HCT116 (cell line): ENCODE data around the gene RBM4B. TPM values are rescaled to one million over a fixed set of nuclear protein-coding genes. Genes with fewer than 3 reads are reported as not detected.

Source experiments
- ATAC-seq: fragments of 200-7000 bp; cut with Tn5 transposase; 2 replicates; pipeline ENCODE4 v1.9.1; 2020; ENCODE audit warnings: mild to moderate bottlenecking, moderate library complexity
- Bru-seq: library from RNA; stranded (reverse); fragments of 400-500 nt; gene quantifications from one replicate; lab custom pipeline; 2021; lab: Mats Ljungman, UMichigan
- BruChase-seq, 2 experiments: library from RNA; stranded (reverse); fragments of 400-500 nt; gene quantifications; one replicate each; lab custom pipeline; 2021; lab: Mats Ljungman, UMichigan
- BruUV-seq: library from RNA; stranded (reverse); fragments of 400-500 nt; replicated peaks from 2 replicates; lab custom pipeline; 2021; lab: Mats Ljungman, UMichigan
- CTCF ChIA-PET: fragments of 300-600 bp; sonication (Branson Sonifier 250); formaldehyde crosslinking; loops from one replicate; lab custom pipeline; 2021; ENCODE audit warnings: antibody characterized with exemption; lab: Charles Lee
- POLR2A ChIA-PET: fragments of 300-600, 350-600 bp; sonication (Branson Sonifier 250); formaldehyde crosslinking; loops from one replicate; lab custom pipeline; 2021; ENCODE audit warnings: antibody characterized with exemption; lab: Charles Lee
- RAD21 ChIA-PET, 2 experiments: fragments of 300-600 bp; sonication (Branson Sonifier 250); formaldehyde crosslinking; loops; one replicate each; lab custom pipeline; 2023; ENCODE audit warnings: low total read pairs in 2 of 2; ENCODE audit not compliant: uncharacterized antibody in 2 of 2, unreplicated experiment in 2 of 2, low non-redundant PET in 1 of 2; lab: Charles Lee
- DNase-seq: peaks from one replicate; pipeline ENCODE4 v3.0.0-alpha.2; 2010; ENCODE audit warnings: low read depth, low spot score
- H2AFZ ChIP-seq: fragments of 200-600 bp; shearing (Covaris generic), sonication (generic); 2 replicates; pipeline ENCODE4 v1.6.1; 2017; ENCODE audit warnings: low read depth, mixed run types, mixed read lengths, antibody characterized with exemption, low read length; ENCODE audit not compliant: poor library complexity, severe bottlenecking
- H3K27ac ChIP-seq: 2 replicates; pipeline ENCODE4 v1.5.1; 2012; ENCODE audit warnings: low read depth, low read length
- H3K27me3 ChIP-seq: fragments of 200-600 bp; sonication (generic); 2 replicates; pipeline ENCODE4 v1.6.1; 2016; ENCODE audit warnings: mixed run types, low read length, mixed read lengths; ENCODE audit not compliant: insufficient read depth
- H3K36me3 ChIP-seq, 2 experiments: fragments of 200-500 bp in 1 of 2; fragments of 200-600 bp in 1 of 2; sonication (Bioruptor generic) in 1 of 2; sonication (generic) in 1 of 2; 2 replicates each; pipeline versions ENCODE4 v1.5.1 to v1.6.1; 2014 to 2016; ENCODE audit warnings: low read length in 2 of 2, inconsistent platforms in 1 of 2, mixed read lengths in 1 of 2, mixed run types in 1 of 2; ENCODE audit not compliant: insufficient read depth in 2 of 2, control insufficient read depth in 1 of 2
- H3K4me1 ChIP-seq, 2 experiments: fragments of 200-600 bp in 1 of 2; sonication (generic) in 1 of 2; 2 replicates each; pipeline versions ENCODE4 v1.5.1 to v1.6.1; 2012 to 2017; ENCODE audit warnings: low read length in 2 of 2, inconsistent platforms in 1 of 2, mild to moderate bottlenecking in 1 of 2, mixed read lengths in 1 of 2, mixed run types in 1 of 2, moderate library complexity in 1 of 2; ENCODE audit not compliant: insufficient read depth in 2 of 2, control insufficient read depth in 1 of 2
- H3K4me2 ChIP-seq: fragments of 200-600 bp; sonication (generic); 2 replicates; pipeline ENCODE4 v1.6.1; 2017; ENCODE audit warnings: mixed run types, low read length, mixed read lengths
- H3K4me3 ChIP-seq, 2 experiments: fragments of 200-600 bp in 1 of 2; sonication (generic) in 1 of 2; replicated peaks in 1 of 2; 2 replicates each; pipeline ENCODE4 v1.5.1; 2011 to 2016; ENCODE audit warnings: low read length in 2 of 2, control low read depth in 1 of 2, low read depth in 1 of 2, mild to moderate bottlenecking in 1 of 2, mixed read lengths in 1 of 2, mixed run types in 1 of 2
- H3K79me2 ChIP-seq: fragments of 200-600 bp; sonication (generic); 2 replicates; pipeline ENCODE4 v1.6.1; 2017; ENCODE audit warnings: mild to moderate bottlenecking, mixed run types, low read length, moderate library complexity, mixed read lengths; ENCODE audit not compliant: insufficient read depth
- H3K9ac ChIP-seq: fragments of 200-600 bp; sonication (generic); 2 replicates; pipeline ENCODE4 v1.6.1; 2016; ENCODE audit warnings: low read length, mixed read lengths
- H3K9me2 ChIP-seq: fragments of 200-600 bp; sonication (generic), shearing (Covaris generic); 2 replicates; pipeline ENCODE4 v1.6.1; 2017; ENCODE audit warnings: mixed run types, mild to moderate bottlenecking, moderate library complexity; ENCODE audit not compliant: insufficient read depth
- H3K9me3 ChIP-seq, 2 experiments: fragments of 200-500 bp in 1 of 2; fragments of 200-600 bp in 1 of 2; sonication (Bioruptor generic) in 1 of 2; sonication (generic) in 1 of 2; 2 replicates each; pipeline ENCODE4 v1.6.1; 2014 to 2017; ENCODE audit warnings: low read length in 2 of 2, mixed read lengths in 2 of 2, inconsistent platforms in 1 of 2, low read depth in 1 of 2, mild to moderate bottlenecking in 1 of 2, mixed run types in 1 of 2, moderate library complexity in 1 of 2; ENCODE audit not compliant: control insufficient read depth in 1 of 2, insufficient read depth in 1 of 2
- H4K20me1 ChIP-seq: fragments of 200-600 bp; sonication (generic), shearing (Covaris generic); 2 replicates; pipeline ENCODE4 v1.6.1; 2017; ENCODE audit warnings: mixed run types, mild to moderate bottlenecking, moderate library complexity; ENCODE audit not compliant: insufficient read depth
- ATF3 ChIP-seq: IDR thresholded peaks from 2 replicates; pipeline ENCODE4 v1.6.1; 2012
- CBX3 ChIP-seq: IDR thresholded peaks from 2 replicates; pipeline ENCODE4 v1.6.1; 2012; ENCODE audit warnings: low read depth
- CEBPB ChIP-seq: IDR thresholded peaks from 2 replicates; pipeline ENCODE4 v1.6.1; 2012; ENCODE audit warnings: low read depth
- CTCF ChIP-seq, 3 experiments: fragments of 200-600 bp in 1 of 3; sonication (generic) in 1 of 3; IDR thresholded peaks in 2 of 3; conservative IDR thresholded peaks in 1 of 3; 2 replicates each; pipeline ENCODE4 v1.5.1; 2012 to 2017; ENCODE audit warnings: low read depth in 2 of 3, low read length in 2 of 3, antibody characterized with exemption in 1 of 3, borderline replicate concordance in 1 of 3, control low read depth in 1 of 3, mild to moderate bottlenecking in 1 of 3, mixed read lengths in 1 of 3, mixed run types in 1 of 3, moderate library complexity in 1 of 3; ENCODE audit not compliant: insufficient read depth in 1 of 3
- EGR1 ChIP-seq: IDR thresholded peaks from 2 replicates; pipeline ENCODE4 v1.6.1; 2012; ENCODE audit warnings: low read depth
- ELF1 ChIP-seq: IDR thresholded peaks from 2 replicates; pipeline ENCODE4 v1.6.1; 2012; ENCODE audit warnings: low read depth, borderline replicate concordance
- EZH2 ChIP-seq: fragments of 200-600 bp; sonication (generic); IDR thresholded peaks from 2 replicates; pipeline ENCODE4 v1.6.1; 2017; ENCODE audit warnings: antibody characterized with exemption, mixed run types
- EZH2phosphoT487 ChIP-seq: fragments of 200-600 bp; IDR thresholded peaks from 2 replicates; pipeline ENCODE4 v1.6.1; 2018; ENCODE audit warnings: antibody characterized with exemption, borderline replicate concordance
- FOSL1 ChIP-seq: IDR thresholded peaks from 2 replicates; pipeline ENCODE4 v1.6.1; 2012; ENCODE audit warnings: low read depth
- MAX ChIP-seq: IDR thresholded peaks from 2 replicates; pipeline ENCODE4 v1.6.1; 2012
- POLR2A ChIP-seq: IDR thresholded peaks from 2 replicates; pipeline ENCODE4 v1.7.0; 2011; ENCODE audit warnings: borderline replicate concordance; ENCODE audit not compliant: insufficient read depth, insufficient read length; ENCODE audit errors: extremely low read depth
- POLR2AphosphoS5 ChIP-seq: IDR thresholded peaks from 2 replicates; pipeline ENCODE4 v1.6.1; 2011; ENCODE audit warnings: mild to moderate bottlenecking, low read depth, low read length, moderate library complexity
- RAD21 ChIP-seq: IDR thresholded peaks from 2 replicates; pipeline ENCODE4 v1.6.1; 2012; ENCODE audit warnings: low read depth, mild to moderate bottlenecking
- REST ChIP-seq: IDR thresholded peaks from 2 replicates; pipeline ENCODE4 v1.6.1; 2012; ENCODE audit warnings: low read depth
- SIN3A ChIP-seq: IDR thresholded peaks from 2 replicates; pipeline ENCODE4 v1.6.1; 2012; ENCODE audit warnings: low read depth
- TCF7L2 ChIP-seq: IDR thresholded peaks from 2 replicates; pipeline ENCODE4 v1.7.0; 2011; ENCODE audit warnings: borderline replicate concordance, inconsistent platforms; ENCODE audit not compliant: insufficient read depth, insufficient read length; ENCODE audit errors: extremely low read depth
- YY1 ChIP-seq: IDR thresholded peaks from 2 replicates; pipeline ENCODE4 v1.6.1; 2011; ENCODE audit warnings: low read length, low read depth, moderate library complexity, mild to moderate bottlenecking; ENCODE audit not compliant: insufficient replicate concordance; ENCODE audit errors: extremely low read depth
- ZNF274 ChIP-seq: fragments of 200-500 bp; sonication (Bioruptor generic); IDR thresholded peaks from 2 replicates; pipeline ENCODE4 v1.6.1; 2014; ENCODE audit warnings: mild to moderate bottlenecking, low read depth, low read length, inconsistent platforms
- intact Hi-C: fragments of 100-400 bp; cut with micrococcal nuclease; formaldehyde crosslinking; loops from 2 replicates; pipeline ENCODE4 v1.10.0; 2022
- long read RNA-seq: library from polyadenylated mRNA; unstranded; transcript quantifications from one replicate; pipeline ENCODE4 v2.0.0, GENCODE V29; 2021; ENCODE audit not compliant: unreplicated experiment
- polyA plus RNA-seq: library from polyadenylated mRNA; unstranded; fragments of >200 nt; gene quantifications from 2 replicates; pipeline ENCODE4 v1.2.1, GENCODE V29; 2012; ENCODE audit warnings: missing spikeins
- total RNA-seq: library from RNA; stranded (reverse); gene quantifications from one replicate; pipeline ENCODE4 v1.2.1, GENCODE V29; 2021; ENCODE audit not compliant: unreplicated experiment

The RBM4B gene
- total RNA-seq = 18.1 TPM
- polyA plus RNA-seq = 15.2 and 19.7 TPM in 2 replicates
- percentile 77 among the genes with signal in this experiment for Bru-seq, nascent RNA
- BruChase-seq, experiment 1, labeled RNA remaining after a 6-hour chase = percentile 67 among the genes with signal in this experiment
- percentile 78 among the genes with signal in this experiment for BruChase-seq, experiment 2, labeled RNA remaining after a 2-hour chase
- long read RNA-seq, transcript RBM4B-206 (2 exons, 1,646 nt) = minor isoform, 6 of 44 reads
- long read RNA-seq, transcript RBM4B-201 (4 exons, 1,840 nt) = major isoform, 17 of 44 reads
- long read RNA-seq, partial matches to known transcripts = 9 of 44 reads
- long read RNA-seq, other reads (novel, unspliced or antisense) = 12 of 44 reads

GRCh38 chr11:66677599-66678375 lies at the start of gene RBM4B:
Gene RBM4B (minus strand): TSS chr11:66677887. CDS start chr11:66677079, 808 bp downstream.
- Histone ChIP-seq H3K79me2 (peaks cover 45% of the 10 kb centered on the region), H3K27me3 (no peaks in the 10 kb centered on the region), H2AFZ (peak within 1 kb of the TSS; percentile 83), H4K20me1 (no peaks in the 10 kb centered on the region), H3K4me2 (peak within 1 kb of the TSS; percentile 93), H3K27ac (peak within 1 kb of the TSS; percentile 82), H3K9me2 (no peaks in the 10 kb centered on the region), H3K36me3 (peaks cover 8 to 10% of the 10 kb centered on the region in 2 experiments; a peak in 2 of 4 replicates), H3K4me1 (peaks cover 3 to 24% of the 10 kb centered on the region in 2 experiments; a peak in 3 of 4 replicates), H3K9ac (peak within 1 kb of the TSS; percentile 79), H3K4me3 (peak within 1 kb of the TSS; percentile 68 to 70), H3K9me3 (no peaks in the 10 kb centered on the region)
- no TSS peak for BruUV-seq
- DNase-seq = peak; percentile 84
- ChIA-PET POLR2A (interaction anchor here (0.6 to 2.1 kb wide), 17 partner anchors 9 to 366 kb away, joined by 3 to 13 read pairs (median 4); partner anchors contain the start of genes ACTN3, DPP3, MRPL11 and PELI3), RAD21 (interaction anchor here (0.6 to 2.1 kb wide), 8 partner anchors 78 to 292 kb away, joined by 3 to 11 read pairs (median 4); partner anchors contain the start of genes MRPL11 (in 2 of the 2), DPP3 (in 1 of the 2) and ZDHHC24 (in 1 of the 2)), CTCF (interaction anchor here (0.6 to 2.5 kb wide), 34 partner anchors 9 to 1186 kb away, joined by 3 to 29 read pairs (median 4); partner anchors contain the start of genes CCDC87, CCS, DPP3 and MRPL11)
- intact Hi-C loops = loop anchor here (1.0 to 10.0 kb wide), 4 partner anchors 98 to 269 kb away; partner anchors contain the start of genes DPP3 and MRPL11
- ATAC-seq = peak; percentile 94
- TF ChIP-seq RAD21 (no peak), CBX3 (no peak), SIN3A (peak; percentile 65; the same call in 1 of the 2 replicates), MAX (peak; percentile 72; the same call in 1 of the 2 replicates), REST (no peak), POLR2A (peak; percentile 66), POLR2AphosphoS5 (peak; percentile 83), FOSL1 (no peak), ELF1 (no peak), CEBPB (no peak), EZH2phosphoT487 (no peak), CTCF (IDR thresholded peaks at IDR 0.05 in 2 of 3, conservative IDR thresholded peaks at IDR 0.05 in 1 of 3; ENCODE audit: borderline replicate concordance in 1 of 3, insufficient read depth in 1 of 3, low read depth in 2 of 3, low read length in 2 of 3) (no peak), TCF7L2 (no peak), YY1 (peak; percentile 89), EZH2 (no peak), ZNF274 (no peak), EGR1 (peak; percentile 66), ATF3 (no peak)
